Dermis blood vessel endothelial cell (primary cell): ENCODE results near the gene MASTL. TPM values are rescaled to one million over a fixed set of nuclear protein-coding genes. Genes with fewer than 3 reads are reported as not detected.

Experiments
- DNase-seq: peaks from one replicate; pipeline ENCODE4 v3.0.0; 2010
- total RNA-seq: library from RNA; depleted of rRNA; stranded (reverse); fragments of >200 nt; gene quantifications from 2 replicates; pipeline ENCODE4 v1.2.3, GENCODE V29; 2014

Gene MASTL
- total RNA-seq, 1 donor from 2014 or later, result 12.9 TPM

- no peak for DNase-seq
Measured at GRCh38 chr10:27225642-27226257, 70.6 kb downstream of the MASTL start.

- no peak for DNase-seq
Measured at GRCh38 chr10:27230022-27230421, 74.9 kb downstream of the MASTL start.

GRCh38 chr10:27235706-27236105 is 80.6 kb downstream of the MASTL start:
- DNase-seq, result no peak

Other genes with a start within 250 kb of the MASTL start
- 8.7 and 10.7 TPM in 2 replicates for gene ANKRD26, start 54.9 kb upstream of the MASTL start, total RNA-seq
- gene YME1L1, start 968 bp upstream of the MASTL start, total RNA-seq, result 104 and 155 TPM in 2 replicates
- 25.0 and 25.5 TPM in 2 replicates for gene ACBD5, start 85.4 kb downstream of the MASTL start, total RNA-seq